HG02852 (cell line): Measurements from ENCODE around the gene PEF1.

Experiments
- ATAC-seq: cut with Tn5 transposase; IDR thresholded peaks from one replicate; pipeline ENCODE4 v1.9.1; 2021; ENCODE audit warnings: mild to moderate bottlenecking, moderate library complexity; ENCODE audit not compliant: unreplicated experiment

Gene PEF1

DNA sequence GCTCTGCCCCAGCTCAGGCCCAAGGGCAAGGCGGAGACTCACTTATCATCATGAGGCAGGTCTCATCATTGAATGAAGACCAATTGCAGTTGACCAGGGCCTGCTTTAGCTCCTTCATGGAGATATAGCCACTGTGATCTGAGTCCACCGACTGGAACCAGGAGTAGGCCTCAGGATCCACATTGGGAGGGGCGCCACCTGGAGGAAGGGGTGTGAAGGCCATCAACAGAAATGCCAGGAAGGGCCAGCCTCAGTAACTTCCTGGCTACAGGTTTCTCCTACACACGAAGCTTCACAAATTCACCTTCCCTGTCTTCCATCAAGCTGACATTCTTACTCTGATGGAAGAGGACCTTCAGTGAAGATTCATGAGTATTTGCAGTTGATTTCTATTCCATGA is 11.6 kb downstream of the PEF1 start:
- no peak for ATAC-seq

GRCh38 chr1:31632649-31633048 is 12.0 kb downstream of the PEF1 start:
- no peak for ATAC-seq

GRCh38 chr1:31628931-31629556 is 15.6 kb downstream of the PEF1 start:
- ATAC-seq = no peak

GRCh38 chr1:31627930-31628559 is 16.6 kb downstream of the PEF1 start:
- no peak for ATAC-seq

DNA sequence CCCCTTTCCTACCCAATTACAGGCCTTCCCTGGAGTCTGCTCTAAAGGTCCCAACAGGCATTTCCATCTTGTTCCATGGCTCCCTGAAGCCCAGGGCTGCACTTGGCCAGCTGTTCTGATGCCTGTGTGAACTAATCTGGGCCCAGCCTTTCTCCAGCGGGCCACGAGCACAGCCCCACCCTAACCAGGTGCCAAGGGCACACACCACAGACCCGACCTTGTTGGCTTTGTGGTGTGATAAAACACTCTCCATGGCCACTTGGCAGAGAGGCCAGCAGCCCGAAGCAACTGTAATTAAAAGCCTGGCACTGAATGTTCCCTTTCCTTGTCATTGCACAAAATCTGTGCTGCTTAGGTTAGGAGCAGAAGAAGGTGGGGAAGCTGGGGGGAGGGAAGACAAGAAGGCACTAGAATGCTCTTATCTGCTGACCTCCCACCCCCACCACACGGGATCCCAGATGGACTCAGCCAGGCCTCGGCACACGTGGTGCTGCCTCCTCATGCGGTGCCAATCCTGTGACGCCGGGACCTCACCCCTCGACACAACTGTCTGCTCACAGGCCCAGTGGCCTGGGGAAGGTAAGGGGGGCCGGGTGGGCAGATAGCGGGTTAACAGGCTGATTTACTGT is 17.3 kb downstream of the PEF1 start:
- ATAC-seq = no peak

GRCh38 chr1:31626223-31627207 is 18.2 kb downstream of the PEF1 start:
- no peak for ATAC-seq

DNA sequence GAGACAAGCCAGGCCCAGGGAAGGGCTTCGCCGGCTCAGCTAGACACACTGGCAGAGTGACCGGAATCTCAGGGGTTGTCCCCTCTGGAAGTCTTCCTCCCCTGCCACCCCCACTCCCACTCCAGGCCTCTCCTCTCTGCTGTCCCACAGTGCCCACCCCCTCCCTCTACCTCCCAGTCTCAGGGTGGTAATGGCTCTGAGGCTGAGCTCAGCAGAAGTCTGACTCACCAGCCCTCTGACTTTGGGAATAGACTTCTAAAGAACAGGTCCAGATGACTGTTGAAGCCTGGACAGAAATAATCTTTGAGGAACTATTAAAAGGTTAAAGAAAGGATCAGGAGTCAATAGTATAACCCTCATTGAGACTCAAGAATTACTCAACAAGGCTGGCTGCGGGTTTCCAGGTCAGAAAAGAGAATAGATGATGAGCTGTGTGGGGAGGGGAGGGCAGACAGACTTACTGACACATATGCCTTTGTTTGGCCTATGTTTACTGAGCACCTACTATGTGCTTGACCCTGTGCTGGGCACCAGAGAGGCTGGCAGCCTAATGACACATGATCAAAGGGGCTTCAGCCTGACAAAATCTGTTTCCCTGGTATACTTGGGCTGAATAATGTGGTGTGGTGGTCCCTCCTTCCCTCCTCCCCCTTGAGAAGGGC is 19.0 kb downstream of the PEF1 start:
- no peak for ATAC-seq

- ATAC-seq = no peak
Measured at GRCh38 chr1:31624731-31625514, 19.8 kb downstream of the PEF1 start.

GRCh38 chr1:31624309-31624708 is 20.4 kb downstream of the PEF1 start:
- ATAC-seq = no peak

DNA sequence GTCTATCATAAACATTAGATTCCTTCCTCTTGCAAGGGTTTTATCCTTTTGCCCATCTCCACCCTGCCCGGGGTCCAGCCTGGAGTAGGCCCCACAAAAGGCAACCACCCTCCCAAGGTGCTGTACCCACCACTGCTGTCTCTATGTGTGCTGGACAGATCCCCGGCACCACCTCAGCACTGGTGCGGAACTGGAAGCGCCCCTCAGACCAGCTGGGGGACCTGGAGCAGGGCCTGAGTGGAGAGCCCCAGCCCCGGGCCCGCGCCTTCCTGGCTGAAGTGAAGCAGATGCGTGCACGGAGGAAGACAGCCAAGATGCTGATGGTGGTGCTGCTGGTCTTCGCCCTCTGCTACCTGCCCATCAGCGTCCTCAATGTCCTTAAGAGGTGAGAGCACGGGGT is 21.3 kb downstream of the PEF1 start:
- no peak for ATAC-seq

DNA sequence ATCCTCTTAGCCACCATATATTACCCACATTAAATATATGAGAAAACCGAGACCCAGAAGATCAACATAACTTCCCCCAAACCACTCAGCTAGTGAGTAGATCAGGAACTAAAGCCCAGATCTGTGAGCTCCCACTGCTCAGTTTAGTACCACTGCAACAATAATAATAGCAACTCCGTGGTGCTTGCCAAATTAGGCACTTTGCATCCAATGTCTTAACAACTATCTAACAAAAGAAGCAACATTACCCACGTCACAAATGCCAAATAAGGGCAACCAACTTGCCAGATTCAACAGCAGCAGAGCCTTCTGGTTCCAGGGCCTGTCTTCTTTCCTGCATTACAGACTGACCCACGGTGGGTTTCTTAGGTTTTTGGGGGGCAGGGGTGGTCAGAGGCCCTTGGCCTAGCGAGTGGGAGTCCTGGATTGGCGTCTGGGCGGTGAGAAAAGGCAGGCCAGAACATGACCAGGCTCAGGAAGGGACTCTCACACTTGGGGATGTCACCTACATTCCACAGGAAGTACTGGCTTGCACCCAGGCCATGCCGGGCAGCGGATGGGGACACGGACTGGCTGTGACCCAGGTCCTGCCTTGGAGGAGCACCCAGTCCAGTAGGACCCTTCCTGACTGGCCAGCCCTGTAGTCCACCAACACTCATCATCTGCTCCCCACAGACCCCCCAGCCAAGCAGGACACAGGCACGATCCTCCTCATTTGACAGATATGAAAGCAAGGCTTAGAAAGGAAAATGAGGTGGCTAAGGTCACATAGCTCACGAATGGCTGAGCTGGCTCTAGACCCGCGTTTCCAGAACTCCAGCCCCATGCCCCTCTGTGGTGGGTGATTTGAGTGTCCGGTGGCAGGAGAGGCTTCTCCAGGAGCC is 22.6 kb downstream of the PEF1 start:
- ATAC-seq = no peak

- ATAC-seq = no peak
Measured at GRCh38 chr1:31621498-31621820, 23.2 kb downstream of the PEF1 start.

- ATAC-seq = no peak
Measured at GRCh38 chr1:31620631-31621497, 23.8 kb downstream of the PEF1 start.

DNA sequence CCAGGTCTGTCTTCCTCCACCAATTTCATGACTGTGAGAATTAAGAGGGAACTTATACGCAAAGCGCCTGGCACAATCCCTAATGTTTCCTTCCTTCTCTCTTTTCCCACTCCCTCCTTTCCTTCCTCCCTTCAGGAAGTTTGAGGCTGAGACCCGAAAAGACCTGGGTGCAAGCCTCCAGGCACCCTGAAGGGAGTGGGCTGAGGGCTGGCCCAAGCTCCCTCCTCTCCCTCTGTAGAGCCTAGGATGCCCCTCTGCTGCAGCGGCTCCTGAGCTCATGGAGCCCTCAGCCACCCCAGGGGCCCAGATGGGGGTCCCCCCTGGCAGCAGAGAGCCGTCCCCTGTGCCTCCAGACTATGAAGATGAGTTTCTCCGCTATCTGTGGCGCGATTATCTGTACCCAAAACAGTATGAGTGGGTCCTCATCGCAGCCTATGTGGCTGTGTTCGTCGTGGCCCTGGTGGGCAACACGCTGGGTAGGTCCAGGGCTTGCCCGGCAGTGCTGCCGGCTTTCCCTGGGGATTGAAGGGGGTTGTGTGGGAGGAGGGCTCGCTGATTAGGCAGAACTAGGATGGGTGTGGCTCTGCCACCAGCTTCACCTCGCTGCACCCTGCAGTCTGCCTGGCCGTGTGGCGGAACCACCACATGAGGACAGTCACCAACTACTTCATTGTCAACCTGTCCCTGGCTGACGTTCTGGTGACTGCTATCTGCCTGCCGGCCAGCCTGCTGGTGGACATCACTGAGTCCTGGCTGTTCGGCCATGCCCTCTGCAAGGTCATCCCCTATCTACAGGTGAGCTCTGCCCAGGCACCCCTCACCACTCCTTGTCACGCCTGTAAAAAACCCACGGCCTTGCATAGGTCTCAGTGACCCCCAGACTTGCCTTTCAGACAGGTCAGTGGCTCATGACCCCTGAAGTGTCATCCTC is 25.5 kb downstream of the PEF1 start:
- no peak for ATAC-seq

DNA sequence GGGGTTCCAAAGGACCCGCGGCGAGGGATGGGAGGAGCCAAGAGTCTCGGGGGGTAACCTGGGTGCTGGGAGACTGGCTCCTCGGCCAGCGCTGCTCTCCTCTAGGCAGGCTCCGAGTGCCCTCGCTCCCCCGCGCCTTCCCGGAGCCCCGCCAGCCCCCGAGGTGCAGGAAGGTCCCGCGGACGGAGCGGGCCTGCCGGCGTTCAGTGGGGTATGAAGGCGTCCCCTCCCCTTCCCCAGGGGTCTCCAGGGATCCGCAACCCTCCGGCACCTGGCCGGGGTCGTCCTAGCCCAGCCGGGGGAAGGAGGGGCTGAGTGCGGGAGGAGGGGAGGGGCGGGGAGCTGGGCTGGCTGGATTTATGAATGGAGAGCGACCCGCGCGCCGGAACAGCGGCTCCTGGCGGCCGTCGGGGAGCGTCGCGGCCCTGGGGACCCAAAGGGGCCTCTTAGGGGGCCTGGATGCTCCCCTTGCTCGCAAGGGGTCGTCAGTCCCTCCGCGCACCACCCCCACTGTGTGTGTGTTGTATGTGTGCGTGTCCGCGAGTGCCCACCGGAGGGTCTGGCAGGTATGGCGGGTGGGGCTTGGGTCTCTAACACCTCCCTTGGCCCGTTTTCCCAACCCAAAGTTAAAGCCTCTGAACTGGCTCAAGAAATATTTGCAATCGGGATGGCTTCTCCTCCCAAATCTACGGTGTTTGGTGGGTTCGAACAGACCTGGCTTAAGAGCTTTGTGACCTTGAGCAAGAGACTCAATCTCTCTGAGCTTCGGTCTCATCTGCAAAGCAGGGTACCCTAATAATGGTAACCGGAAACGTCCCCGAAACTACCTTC is 26.5 kb downstream of the PEF1 start:
- ATAC-seq = no peak

DNA sequence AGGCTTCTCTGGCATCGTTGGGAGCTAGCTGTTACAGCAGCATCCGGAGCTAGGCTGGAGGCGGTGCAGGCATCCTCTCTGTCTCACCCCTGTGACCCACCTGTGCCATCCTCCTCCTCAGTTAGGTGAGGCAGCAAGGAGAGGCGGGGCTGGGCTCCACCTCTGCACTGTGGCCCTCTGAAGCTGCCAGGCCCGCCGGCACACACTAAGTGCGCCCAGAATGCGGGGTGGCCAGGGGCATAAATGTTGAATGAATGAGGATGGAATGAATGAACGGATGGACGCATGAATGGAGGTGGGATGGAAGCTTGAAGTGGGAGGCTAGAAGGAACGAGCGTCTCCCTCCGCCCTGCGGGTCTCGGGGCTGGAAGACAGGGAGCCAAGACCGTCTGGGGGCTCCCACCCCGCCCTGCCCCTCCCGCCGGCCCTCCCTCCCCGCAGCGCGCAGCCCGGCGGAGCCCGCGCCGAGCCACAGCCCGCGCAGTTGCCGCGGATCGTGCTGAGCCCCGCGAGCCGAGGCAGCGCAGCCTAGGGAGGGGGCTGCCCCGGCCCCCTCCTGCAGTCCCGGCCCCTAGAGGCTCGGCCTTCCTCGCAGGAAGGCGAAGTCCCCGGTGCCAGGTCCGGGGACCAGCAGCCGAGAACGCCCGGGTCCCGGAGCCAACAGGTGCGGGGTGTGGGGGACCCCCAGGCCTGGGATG is 27.3 kb downstream of the PEF1 start, which contains the start of gene HCRTR1:
Gene HCRTR1 (plus strand): TSS at position 472 of the 698 bp plus-strand sequence. CDS start 1,504 bp downstream, outside the sequence.
- ATAC-seq = no peak
